HG03571 (cell line): Measurements from ENCODE around the gene SLC6A1.

ENCODE experiments used
- ATAC-seq: cut with Tn5 transposase; IDR thresholded peaks from one replicate; pipeline ENCODE4 v1.9.1; 2021; ENCODE audit not compliant: unreplicated experiment

Gene SLC6A1

DNA sequence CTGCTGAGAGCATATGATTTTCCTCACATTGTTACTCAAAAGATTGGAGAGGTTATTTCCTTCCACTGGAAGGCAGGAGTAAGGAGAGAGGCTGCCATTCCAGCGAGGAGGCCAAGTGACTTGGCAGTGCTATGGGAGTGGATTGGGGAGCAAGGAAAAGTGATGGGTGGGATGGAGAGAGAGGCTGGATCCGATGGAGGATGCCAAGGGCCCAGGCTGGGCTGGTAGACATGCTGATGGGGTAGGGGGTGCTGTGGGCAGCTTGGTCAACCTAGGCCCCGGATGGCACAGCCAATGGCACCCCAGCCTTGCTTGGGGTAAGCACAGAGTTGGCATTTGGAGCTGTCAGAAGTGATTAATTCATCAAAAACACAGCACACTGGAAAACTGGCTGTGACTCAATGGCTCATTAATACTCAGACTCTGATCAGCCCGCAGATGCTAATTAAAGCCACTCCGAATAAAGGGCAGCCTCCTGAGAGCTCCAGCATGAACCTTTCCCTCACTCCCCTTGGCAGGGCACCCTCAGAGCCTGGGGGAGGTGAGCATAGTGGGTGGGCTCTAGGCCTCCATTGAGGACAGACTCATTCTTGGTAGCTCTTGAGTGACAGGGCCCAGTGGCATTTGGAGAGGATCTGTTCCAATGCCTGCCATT lies 22.1 kb upstream of the SLC6A1 start:
- no peak for ATAC-seq

DNA sequence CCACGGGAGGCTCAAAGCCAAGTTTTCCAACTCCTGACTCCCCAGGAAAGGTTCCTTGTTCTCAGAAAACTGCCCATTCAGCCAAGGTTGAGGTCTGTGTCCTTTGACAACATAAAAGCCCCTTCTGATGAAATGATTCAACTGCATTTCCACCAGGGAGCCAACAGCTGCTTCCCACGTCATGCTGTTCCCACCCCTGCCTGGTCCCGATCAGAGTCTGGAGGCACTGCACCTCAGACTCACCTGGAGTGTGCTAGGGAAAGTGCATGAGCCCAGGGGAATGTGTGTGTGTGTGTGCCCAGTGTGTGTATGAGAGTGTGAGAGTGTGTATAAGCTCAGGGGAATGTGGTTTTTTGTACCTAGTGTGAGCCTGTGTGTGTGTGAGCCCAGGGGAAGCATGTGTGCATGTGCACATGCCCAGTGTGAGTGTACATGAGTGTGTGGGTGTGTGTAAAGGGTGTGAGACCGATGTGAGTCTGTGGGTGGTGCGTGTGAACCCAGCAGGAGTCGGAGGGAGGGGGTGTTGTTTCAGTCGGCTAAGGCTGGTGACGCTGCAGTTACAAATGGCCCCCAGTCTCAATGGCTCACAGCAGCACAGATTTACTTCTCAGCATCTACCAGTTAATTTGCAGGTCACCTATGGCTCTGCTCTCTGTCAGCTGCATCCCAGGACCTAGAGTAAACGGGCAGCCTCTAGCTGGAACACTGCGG lies 20.3 kb upstream of the SLC6A1 start:
- no peak for ATAC-seq

DNA sequence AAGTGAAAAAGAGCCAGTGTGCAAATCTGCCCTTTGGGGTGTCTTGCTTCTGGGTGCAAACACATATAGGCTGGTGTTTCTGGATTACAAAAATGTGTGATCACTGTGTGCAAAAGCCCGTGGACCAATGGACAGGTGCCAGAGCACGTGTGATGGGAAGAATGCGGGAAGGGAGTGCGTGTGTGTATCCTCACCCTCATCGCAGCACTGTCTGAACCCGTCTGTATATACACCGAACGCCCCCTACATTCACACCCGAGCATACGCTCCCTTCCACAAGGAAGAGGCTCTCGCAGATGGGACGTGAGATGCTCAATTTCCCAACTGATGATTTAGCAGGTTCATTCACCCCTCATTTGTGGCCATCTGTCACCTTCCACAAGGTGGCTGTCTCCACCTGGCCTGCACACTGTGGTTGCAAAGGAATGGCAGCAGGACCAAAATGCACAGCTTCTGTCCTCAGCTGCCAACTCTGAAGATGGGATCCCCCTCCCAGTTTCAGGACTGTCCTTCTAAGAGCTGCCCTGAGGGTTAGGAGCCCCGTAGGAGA lies 19.4 kb upstream of the SLC6A1 start:
- ATAC-seq: no peak

DNA sequence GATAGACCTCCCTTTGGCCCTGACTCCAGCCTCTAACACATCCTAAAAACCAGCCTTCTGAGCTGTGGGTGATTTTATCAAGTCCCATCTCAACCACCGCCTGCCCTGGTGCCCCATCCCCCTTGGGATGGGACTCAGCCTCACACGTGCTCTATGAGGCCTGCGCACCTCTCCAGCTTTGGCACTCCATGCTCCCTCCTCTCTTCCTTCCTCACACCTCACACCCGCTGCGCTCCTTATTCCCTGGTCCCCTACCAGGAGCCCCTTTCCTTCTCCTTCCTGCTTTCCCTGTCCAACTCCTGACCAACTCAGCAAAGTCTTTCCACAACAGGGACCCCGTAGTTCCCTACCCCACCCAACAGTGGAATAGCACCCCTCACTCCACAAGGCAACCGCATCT lies 18.4 kb upstream of the SLC6A1 start:
- ATAC-seq: no peak

DNA sequence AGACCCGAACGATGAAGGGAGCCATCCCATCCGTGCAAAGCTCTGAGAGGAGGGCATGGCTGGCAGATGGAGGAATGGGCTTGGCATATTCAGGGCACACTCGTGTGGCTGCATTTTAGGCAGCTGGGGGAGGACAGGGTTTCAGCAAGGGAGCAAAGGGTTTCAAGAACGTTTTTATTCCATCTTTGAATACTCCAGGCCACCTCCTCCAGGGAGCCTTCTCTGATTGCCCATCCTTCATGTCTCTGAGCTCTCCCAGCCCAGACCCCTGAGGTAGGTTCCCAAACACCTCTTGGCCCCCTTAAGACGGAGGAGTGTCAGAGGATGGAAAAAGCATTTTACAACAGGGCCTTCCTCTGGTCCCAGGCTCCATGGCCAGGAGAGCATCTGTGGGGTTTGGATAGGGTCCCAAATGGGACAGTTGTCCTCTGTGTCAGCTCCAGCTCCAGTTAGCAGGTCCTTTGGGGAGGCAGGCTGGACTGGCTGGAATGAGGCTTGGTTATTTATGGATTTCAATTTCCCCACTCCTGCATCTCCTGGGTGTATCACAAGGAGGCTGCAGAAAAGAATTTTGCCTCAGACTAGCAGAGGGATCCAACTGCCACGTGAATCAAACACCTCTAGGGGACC lies 17.7 kb upstream of the SLC6A1 start:
- ATAC-seq: no peak

DNA sequence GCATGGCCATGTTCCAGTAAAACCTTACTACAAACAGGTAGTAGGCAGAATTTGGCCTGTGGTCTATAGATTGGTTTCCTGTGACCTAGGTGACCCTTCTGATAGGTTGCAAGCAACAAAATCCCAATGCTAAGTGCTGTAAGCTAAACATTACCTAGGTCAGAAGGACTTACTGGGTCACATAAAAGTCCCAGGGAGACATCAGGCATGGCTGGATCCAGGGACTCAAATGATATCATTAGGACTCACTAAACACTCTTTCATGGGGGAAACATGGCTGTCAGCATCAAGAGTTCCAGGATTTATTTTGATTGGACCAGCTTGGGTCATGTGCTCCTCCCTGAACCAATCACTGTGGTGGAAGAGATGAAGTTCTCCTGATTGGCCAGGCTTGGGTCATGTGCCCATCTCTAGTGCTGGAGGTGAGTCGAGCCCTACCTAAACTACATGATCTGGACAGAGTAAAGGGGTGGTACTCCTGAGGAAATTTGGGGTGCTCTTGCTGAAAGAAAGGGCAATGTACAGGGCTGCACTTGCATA lies 16.8 kb upstream of the SLC6A1 start:
- no peak for ATAC-seq

DNA sequence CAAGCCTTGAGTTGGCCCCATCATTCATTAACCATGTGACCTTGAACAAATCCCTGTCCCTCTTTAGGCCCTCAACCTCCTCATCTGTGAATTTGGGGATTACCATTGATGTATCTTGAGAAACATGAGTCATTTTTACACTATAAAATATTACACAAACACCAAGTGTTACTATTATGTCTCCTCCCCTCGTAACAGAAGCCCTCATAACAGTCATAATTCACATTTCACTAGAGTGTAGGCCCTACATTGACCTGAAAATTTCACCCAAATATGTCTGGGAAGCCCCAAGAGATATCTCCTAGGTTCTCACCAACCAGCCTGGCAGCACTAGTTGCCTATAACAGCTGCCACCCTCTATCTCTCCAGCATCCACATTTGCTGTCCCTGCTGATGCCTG lies 15.8 kb upstream of the SLC6A1 start:
- ATAC-seq: no peak

- no peak for ATAC-seq
Measured at GRCh38 chr3:10977892-10978510, 14.5 kb upstream of the SLC6A1 start.

DNA sequence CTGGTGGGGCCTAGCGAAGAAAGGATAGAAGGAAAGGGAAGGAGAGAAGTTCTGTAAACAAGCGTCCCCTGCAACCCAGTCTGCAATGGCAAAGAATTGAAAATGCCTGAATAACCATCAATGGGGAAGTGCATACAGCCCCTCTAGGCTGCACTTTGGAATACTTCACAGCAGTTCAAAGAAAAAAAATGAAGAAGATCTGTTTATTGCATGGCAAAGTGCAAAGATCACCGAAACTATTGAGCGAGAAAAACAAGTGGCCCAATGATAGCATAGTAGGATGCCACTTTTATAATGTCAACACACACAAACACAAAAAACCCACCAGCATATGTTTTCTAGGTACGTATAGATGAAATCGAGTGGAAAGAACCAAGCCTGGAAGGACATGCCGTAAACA lies 13.6 kb upstream of the SLC6A1 start:
- ATAC-seq: no peak

DNA sequence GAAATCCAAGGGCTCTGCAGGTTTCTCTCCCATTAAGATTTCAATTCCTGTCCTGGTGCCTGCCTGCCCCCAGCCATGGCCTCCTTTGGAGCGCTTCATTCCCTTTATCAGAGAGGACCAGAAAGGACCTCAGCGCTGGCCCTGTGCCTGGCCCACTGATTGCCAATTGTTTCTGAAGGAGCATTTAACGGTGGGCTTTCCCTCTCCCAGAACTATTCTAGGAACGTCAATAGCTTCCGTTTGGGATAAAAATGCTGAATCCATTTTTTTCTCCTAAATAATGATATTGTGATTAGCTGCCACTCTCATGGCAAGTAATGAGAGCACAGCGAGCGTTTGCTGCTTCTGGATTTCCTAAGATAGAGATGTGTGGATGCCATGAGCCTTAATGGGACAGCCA lies 12.2 kb upstream of the SLC6A1 start:
- no peak for ATAC-seq

- ATAC-seq: no peak
Measured at GRCh38 chr3:10981031-10981430, 11.5 kb upstream of the SLC6A1 start.

GRCh38 chr3:10981961-10982360 lies 10.6 kb upstream of the SLC6A1 start:
- ATAC-seq: no peak

- ATAC-seq: no peak
Measured at GRCh38 chr3:10982782-10983181, 9.8 kb upstream of the SLC6A1 start.

DNA sequence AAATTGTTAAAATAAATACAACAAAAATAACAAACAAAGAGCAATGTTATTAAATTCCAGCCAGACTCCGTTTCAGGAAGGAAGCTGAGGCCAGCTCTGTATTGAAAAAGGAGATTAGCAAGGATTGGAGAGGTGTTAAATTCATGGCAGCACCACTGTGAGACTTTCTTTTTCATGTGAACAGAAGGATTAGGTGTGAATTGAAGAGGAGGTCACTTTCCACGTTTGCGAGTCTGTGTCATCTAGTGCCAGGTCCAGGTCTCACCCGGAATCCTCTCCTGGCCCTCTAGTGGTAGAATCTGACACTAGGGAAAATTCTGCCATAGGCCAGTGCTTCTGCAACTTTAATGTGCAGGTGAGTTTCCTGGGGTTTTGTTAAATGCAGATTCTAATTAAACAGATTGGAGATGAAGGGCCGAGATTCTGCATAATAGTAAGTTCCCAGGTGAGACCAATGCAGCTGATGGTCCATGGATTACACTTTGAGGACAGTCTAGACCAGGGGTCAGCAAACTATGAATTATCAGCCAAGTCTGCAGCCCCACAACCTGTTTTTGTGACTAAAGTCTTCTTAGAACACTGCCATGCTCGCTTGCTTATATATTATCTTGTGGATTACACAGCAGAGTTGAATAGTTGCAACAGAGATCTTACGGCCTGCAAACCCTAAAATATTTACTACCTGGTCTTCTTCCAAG lies 9.2 kb upstream of the SLC6A1 start:
- no peak for ATAC-seq

- no peak for ATAC-seq
Measured at GRCh38 chr3:10984371-10984896, 8.1 kb upstream of the SLC6A1 start.

- ATAC-seq: no peak
Measured at GRCh38 chr3:10985181-10985580, 7.4 kb upstream of the SLC6A1 start.

DNA sequence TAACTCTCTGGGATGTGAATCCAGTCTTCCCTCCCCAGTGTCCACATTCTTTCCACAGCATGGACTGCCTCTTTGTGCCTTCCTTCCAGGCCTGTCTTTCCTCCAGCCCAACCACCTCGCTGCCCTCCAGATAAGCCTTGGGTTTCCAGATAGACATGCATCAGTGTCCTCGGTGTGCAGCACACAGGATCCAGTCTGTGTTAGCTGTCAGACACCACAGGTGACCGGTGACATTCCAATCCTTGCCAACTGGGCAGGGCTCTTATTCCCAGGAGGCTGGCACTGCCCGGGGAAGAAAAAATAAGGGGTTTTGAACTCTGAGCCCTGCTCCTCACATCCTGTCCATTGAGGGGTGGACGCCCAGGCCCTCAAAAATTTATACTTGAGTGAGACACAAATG lies 6.0 kb upstream of the SLC6A1 start:
- no peak for ATAC-seq

DNA sequence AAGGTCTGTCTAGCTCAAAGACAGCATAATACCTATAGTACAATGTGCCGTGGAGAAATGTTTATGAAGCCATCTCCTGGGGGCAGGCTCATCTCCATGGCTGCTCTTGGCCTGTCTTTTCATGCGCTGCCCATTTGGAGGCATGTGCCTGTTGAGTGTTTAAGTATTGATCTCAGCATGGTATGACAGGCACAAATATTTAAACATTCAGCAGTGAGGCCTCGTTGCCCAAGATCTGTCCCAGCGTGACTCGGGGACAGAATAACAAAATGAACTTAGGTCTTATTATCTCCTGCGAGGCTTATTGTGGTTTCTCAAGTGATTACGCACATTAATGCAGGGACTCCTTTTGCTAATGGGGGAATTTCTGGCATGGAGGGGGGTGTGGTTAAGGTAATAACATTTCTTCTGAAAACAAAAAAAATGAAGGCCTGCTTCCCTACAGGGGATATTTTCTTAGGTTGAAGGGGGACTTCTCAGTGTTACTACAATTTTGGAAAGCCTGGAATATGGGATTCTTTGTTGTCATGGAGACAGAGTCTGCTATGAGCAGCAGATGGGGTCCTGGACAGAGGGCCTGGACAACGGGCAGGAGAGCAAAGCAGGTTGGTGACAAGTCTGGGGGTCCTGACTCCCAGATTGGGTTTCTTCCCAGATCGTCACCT lies 4.4 kb upstream of the SLC6A1 start:
- no peak for ATAC-seq

DNA sequence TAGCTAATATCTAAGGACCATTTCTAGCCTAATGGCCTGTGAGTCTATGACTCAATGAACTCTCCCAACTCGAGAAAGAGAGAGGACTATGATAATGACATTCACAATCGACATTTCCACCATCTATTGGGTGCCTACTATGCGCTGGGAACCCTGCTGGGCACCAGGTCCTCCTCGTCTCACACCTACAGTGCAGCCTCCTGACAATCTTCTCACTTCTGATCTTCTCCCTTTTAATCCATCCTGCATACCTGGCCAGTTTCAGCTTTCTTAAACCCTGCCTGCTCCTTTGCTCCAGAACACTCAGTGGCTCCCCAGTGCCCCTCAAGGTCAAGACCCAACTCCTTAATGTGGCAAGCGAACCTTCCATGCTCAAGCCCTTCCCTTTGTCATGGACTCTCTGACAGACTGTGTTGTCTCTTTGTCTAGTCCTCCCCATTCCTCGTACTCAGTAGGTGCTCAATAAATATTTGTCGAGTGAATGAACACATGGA lies 3.5 kb upstream of the SLC6A1 start:
- ATAC-seq: no peak
